ENCODE data around the gene VAMP4.
"Not testable (repeated sequence)": the region's sequence is repeated elsewhere in the genome, so short reads cannot be mapped to it uniquely, and the experiment has no call there.

The VAMP4 gene

GRCh38 chr1:171738911-171739310 is 3.0 kb downstream of the VAMP4 start:
- H3K27ac ChIP-seq (ENCODE audit: insufficient read depth, low read depth, low read length, poor library complexity, severe bottlenecking), result no peak overlapping the region
- H3K4me1 ChIP-seq (ENCODE audit: control insufficient read depth, insufficient read depth, low read length), result no peaks in the 10 kb centered on the region
- WGBS, 2 experiments, result 100% methylated on average over 2 of the region's 2 CpGs; no CpG with 5 or more reads in 1 of the 2 experiments
- H3K36me3 ChIP-seq (ENCODE audit: control insufficient read depth, insufficient read depth, low read length), result no peaks in the 10 kb centered on the region
- H3K27me3 ChIP-seq (ENCODE audit: control insufficient read depth, insufficient read depth, low read length, poor library complexity, severe bottlenecking), result no peaks in the 10 kb centered on the region
- no peaks in the 10 kb centered on the region for H3K9me3 ChIP-seq (ENCODE audit: control insufficient read depth, low read length)
- H3K4me3 ChIP-seq (ENCODE audit: insufficient read depth, low read depth, low read length), result no peak overlapping the region

- Histone ChIP-seq H3K27me3 (ENCODE audit: control insufficient read depth, insufficient read depth, low read length, poor library complexity, severe bottlenecking) (no peaks in the 10 kb centered on the region), H3K27ac (ENCODE audit: insufficient read depth, low read depth, low read length, poor library complexity, severe bottlenecking) (no peak overlapping the region), H3K4me1 (ENCODE audit: control insufficient read depth, insufficient read depth, low read length) (no peaks in the 10 kb centered on the region), H3K9me3 (ENCODE audit: control insufficient read depth, low read length) (no peaks in the 10 kb centered on the region), H3K36me3 (ENCODE audit: control insufficient read depth, insufficient read depth, low read length) (no peaks in the 10 kb centered on the region), H3K4me3 (ENCODE audit: insufficient read depth, low read depth, low read length) (no peak overlapping the region)
- WGBS, 2 experiments, result 92 to 95% methylated on average over 2 of the region's 2 CpGs
These were observed 5.7 kb downstream of the VAMP4 start for GRCh38 chr1:171736196-171736595.

DNA sequence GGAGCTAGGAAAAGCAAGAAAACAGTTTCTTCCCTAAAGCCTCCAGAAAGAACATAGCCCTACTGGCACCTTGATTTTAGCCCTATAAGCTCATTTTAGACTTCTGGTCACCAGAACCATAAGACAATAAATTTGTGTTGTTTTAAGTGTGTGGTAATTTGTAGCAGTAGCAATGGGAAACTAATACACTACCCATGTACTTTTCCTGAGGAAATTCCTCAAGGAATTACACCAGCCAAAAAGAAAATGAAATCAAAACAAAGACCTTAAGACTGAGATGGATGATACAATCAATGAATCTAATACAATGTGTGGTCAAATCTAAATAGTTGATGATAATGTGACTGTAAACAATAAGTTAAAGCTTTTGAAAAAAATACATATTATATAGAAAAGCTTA is 11.8 kb downstream of the VAMP4 start:
- Histone ChIP-seq H3K9me3 (ENCODE audit: control insufficient read depth, low read length) (no peaks in the 10 kb centered on the region), H3K4me1 (ENCODE audit: control insufficient read depth, insufficient read depth, low read length) (no peaks in the 10 kb centered on the region), H3K27me3 (ENCODE audit: control insufficient read depth, insufficient read depth, low read length, poor library complexity, severe bottlenecking) (no peaks in the 10 kb centered on the region), H3K27ac (ENCODE audit: insufficient read depth, low read depth, low read length, poor library complexity, severe bottlenecking) (no peak overlapping the region), H3K36me3 (ENCODE audit: control insufficient read depth, insufficient read depth, low read length) (no peaks in the 10 kb centered on the region), H3K4me3 (ENCODE audit: insufficient read depth, low read depth, low read length) (no peak overlapping the region)

DNA sequence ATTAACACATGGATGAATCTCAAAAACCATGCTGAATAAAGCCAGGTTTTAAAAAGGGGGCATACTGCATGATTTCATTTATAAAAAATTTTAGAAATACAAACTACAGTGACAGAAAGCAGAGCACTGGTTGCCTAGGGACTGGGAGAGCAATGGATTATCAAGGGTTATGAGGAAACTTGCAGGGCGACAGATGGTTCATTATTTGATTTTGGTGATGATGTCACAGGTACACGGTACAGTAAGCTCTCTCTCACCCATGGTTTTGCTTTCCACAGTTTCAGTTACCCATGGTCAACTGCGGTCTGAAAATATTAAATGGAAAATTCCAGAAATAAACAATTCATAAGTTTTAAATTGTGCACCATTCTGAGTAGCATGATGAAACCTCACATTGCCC is 14.1 kb downstream of the VAMP4 start:
- no peak overlapping the region for H3K27ac ChIP-seq (ENCODE audit: insufficient read depth, low read depth, low read length, poor library complexity, severe bottlenecking)
- 92 to 100% methylated on average over 3 of the region's 3 CpGs for WGBS, 2 experiments
- H3K4me1 ChIP-seq (ENCODE audit: control insufficient read depth, insufficient read depth, low read length), result no peaks in the 10 kb centered on the region
- H3K36me3 ChIP-seq (ENCODE audit: control insufficient read depth, insufficient read depth, low read length), result no peaks in the 10 kb centered on the region
- no peaks in the 10 kb centered on the region for H3K9me3 ChIP-seq (ENCODE audit: control insufficient read depth, low read length)
- no peak overlapping the region for H3K4me3 ChIP-seq (ENCODE audit: insufficient read depth, low read depth, low read length)
- no peaks in the 10 kb centered on the region for H3K27me3 ChIP-seq (ENCODE audit: control insufficient read depth, insufficient read depth, low read length, poor library complexity, severe bottlenecking)

GRCh38 chr1:171723180-171723579 is 18.7 kb downstream of the VAMP4 start:
- H3K27me3 ChIP-seq (ENCODE audit: control insufficient read depth, insufficient read depth, low read length, poor library complexity, severe bottlenecking); H3K36me3 ChIP-seq (ENCODE audit: control insufficient read depth, insufficient read depth, low read length); H3K4me1 ChIP-seq (ENCODE audit: control insufficient read depth, insufficient read depth, low read length); H3K27ac ChIP-seq (ENCODE audit: insufficient read depth, low read depth, low read length, poor library complexity, severe bottlenecking); H3K9me3 ChIP-seq (ENCODE audit: control insufficient read depth, low read length); H3K4me3 ChIP-seq (ENCODE audit: insufficient read depth, low read depth, low read length): not testable (repeated sequence)
- WGBS, 2 experiments, result 95 to 97% methylated on average over 4 of the region's 4 CpGs

- WGBS, 2 experiments, result 94 to 100% methylated on average over 1 of the region's 1 CpG
- Histone ChIP-seq H3K27me3 (ENCODE audit: control insufficient read depth, insufficient read depth, low read length, poor library complexity, severe bottlenecking) (no peaks in the 10 kb centered on the region), H3K4me3 (ENCODE audit: insufficient read depth, low read depth, low read length) (no peak overlapping the region), H3K36me3 (ENCODE audit: control insufficient read depth, insufficient read depth, low read length) (no peaks in the 10 kb centered on the region), H3K27ac (ENCODE audit: insufficient read depth, low read depth, low read length, poor library complexity, severe bottlenecking) (no peak overlapping the region), H3K9me3 (ENCODE audit: control insufficient read depth, low read length) (no peaks in the 10 kb centered on the region), H3K4me1 (ENCODE audit: control insufficient read depth, insufficient read depth, low read length) (no peaks in the 10 kb centered on the region)
These were observed 23.0 kb downstream of the VAMP4 start for GRCh38 chr1:171718848-171719247.

- no peaks in the 10 kb centered on the region for H3K36me3 ChIP-seq (ENCODE audit: control insufficient read depth, insufficient read depth, low read length)
- H3K27ac ChIP-seq (ENCODE audit: insufficient read depth, low read depth, low read length, poor library complexity, severe bottlenecking), result no peak overlapping the region
- no peaks in the 10 kb centered on the region for H3K9me3 ChIP-seq (ENCODE audit: control insufficient read depth, low read length)
- H3K4me3 ChIP-seq (ENCODE audit: insufficient read depth, low read depth, low read length), result no peak overlapping the region
- no peaks in the 10 kb centered on the region for H3K27me3 ChIP-seq (ENCODE audit: control insufficient read depth, insufficient read depth, low read length, poor library complexity, severe bottlenecking)
- WGBS, 2 experiments, result 100% methylated on average over 1 of the region's 1 CpG
- H3K4me1 ChIP-seq (ENCODE audit: control insufficient read depth, insufficient read depth, low read length), result no peaks in the 10 kb centered on the region
These were observed 23.6 kb downstream of the VAMP4 start for GRCh38 chr1:171718216-171718615.

GRCh38 chr1:171717062-171717718 is 24.7 kb downstream of the VAMP4 start:
- H3K36me3 ChIP-seq (ENCODE audit: control insufficient read depth, insufficient read depth, low read length), result no peaks in the 10 kb centered on the region
- H3K27ac ChIP-seq (ENCODE audit: insufficient read depth, low read depth, low read length, poor library complexity, severe bottlenecking), result no peak overlapping the region
- H3K4me1 ChIP-seq (ENCODE audit: control insufficient read depth, insufficient read depth, low read length), result no peaks in the 10 kb centered on the region
- H3K4me3 ChIP-seq (ENCODE audit: insufficient read depth, low read depth, low read length), result no peak overlapping the region
- H3K27me3 ChIP-seq (ENCODE audit: control insufficient read depth, insufficient read depth, low read length, poor library complexity, severe bottlenecking), result no peaks in the 10 kb centered on the region
- 91 to 97% methylated on average over 2 of the region's 2 CpGs for WGBS, 2 experiments
- no peaks in the 10 kb centered on the region for H3K9me3 ChIP-seq (ENCODE audit: control insufficient read depth, low read length)

DNA sequence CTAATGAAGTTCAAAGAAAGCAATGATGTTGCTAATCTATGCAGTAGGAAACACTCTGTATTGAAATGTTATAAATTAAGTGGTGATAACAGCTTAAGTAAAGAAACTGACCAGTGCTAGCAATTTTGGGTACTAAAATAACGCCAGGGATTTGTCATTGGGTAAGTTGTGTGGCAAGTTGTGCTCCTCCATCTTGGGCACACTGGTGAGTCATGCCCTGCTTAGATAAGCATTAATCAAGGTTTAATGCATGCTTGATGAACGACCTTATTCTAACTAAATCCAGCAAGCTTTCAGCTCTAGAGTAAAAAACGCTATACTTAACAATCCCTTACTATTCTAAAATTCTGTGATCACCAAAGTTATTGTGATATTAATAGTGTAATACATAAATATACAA is 25.2 kb downstream of the VAMP4 start:
- Histone ChIP-seq H3K27ac (ENCODE audit: insufficient read depth, low read depth, low read length, poor library complexity, severe bottlenecking) (no peak overlapping the region), H3K27me3 (ENCODE audit: control insufficient read depth, insufficient read depth, low read length, poor library complexity, severe bottlenecking) (no peaks in the 10 kb centered on the region), H3K9me3 (ENCODE audit: control insufficient read depth, low read length) (no peaks in the 10 kb centered on the region), H3K4me3 (ENCODE audit: insufficient read depth, low read depth, low read length) (no peak overlapping the region), H3K4me1 (ENCODE audit: control insufficient read depth, insufficient read depth, low read length) (no peaks in the 10 kb centered on the region), H3K36me3 (ENCODE audit: control insufficient read depth, insufficient read depth, low read length) (no peaks in the 10 kb centered on the region)
- WGBS, 2 experiments, result 89 to 94% methylated on average over 2 of the region's 3 CpGs

GRCh38 chr1:171715813-171716251 is 26.0 kb downstream of the VAMP4 start:
- no peaks in the 10 kb centered on the region for H3K36me3 ChIP-seq (ENCODE audit: control insufficient read depth, insufficient read depth, low read length)
- no peaks in the 10 kb centered on the region for H3K4me1 ChIP-seq (ENCODE audit: control insufficient read depth, insufficient read depth, low read length)
- no peak overlapping the region for H3K27ac ChIP-seq (ENCODE audit: insufficient read depth, low read depth, low read length, poor library complexity, severe bottlenecking)
- no peak overlapping the region for H3K4me3 ChIP-seq (ENCODE audit: insufficient read depth, low read depth, low read length)
- H3K27me3 ChIP-seq (ENCODE audit: control insufficient read depth, insufficient read depth, low read length, poor library complexity, severe bottlenecking), result no peaks in the 10 kb centered on the region
- WGBS, 2 experiments, result 89 to 92% methylated on average over 2 to 3 of the region's 3 CpGs
- no peaks in the 10 kb centered on the region for H3K9me3 ChIP-seq (ENCODE audit: control insufficient read depth, low read length)

- H3K36me3 ChIP-seq (ENCODE audit: control insufficient read depth, insufficient read depth, low read length), result no peaks in the 10 kb centered on the region
- WGBS, 2 experiments, result 83 to 95% methylated on average over 1 of the region's 1 CpG
- H3K27me3 ChIP-seq (ENCODE audit: control insufficient read depth, insufficient read depth, low read length, poor library complexity, severe bottlenecking), result no peaks in the 10 kb centered on the region
- H3K27ac ChIP-seq (ENCODE audit: insufficient read depth, low read depth, low read length, poor library complexity, severe bottlenecking), result no peak overlapping the region
- H3K4me1 ChIP-seq (ENCODE audit: control insufficient read depth, insufficient read depth, low read length), result no peaks in the 10 kb centered on the region
- H3K9me3 ChIP-seq (ENCODE audit: control insufficient read depth, low read length), result no peaks in the 10 kb centered on the region
- no peak overlapping the region for H3K4me3 ChIP-seq (ENCODE audit: insufficient read depth, low read depth, low read length)
These were observed 29.5 kb downstream of the VAMP4 start for GRCh38 chr1:171712341-171712740.
